ENCODE results near the gene ATP1B3.

- TF ChIP-seq POLR2A (IDR thresholded peaks at IDR 0.05), result no peak
- TF ChIP-seq, protein P1, sequence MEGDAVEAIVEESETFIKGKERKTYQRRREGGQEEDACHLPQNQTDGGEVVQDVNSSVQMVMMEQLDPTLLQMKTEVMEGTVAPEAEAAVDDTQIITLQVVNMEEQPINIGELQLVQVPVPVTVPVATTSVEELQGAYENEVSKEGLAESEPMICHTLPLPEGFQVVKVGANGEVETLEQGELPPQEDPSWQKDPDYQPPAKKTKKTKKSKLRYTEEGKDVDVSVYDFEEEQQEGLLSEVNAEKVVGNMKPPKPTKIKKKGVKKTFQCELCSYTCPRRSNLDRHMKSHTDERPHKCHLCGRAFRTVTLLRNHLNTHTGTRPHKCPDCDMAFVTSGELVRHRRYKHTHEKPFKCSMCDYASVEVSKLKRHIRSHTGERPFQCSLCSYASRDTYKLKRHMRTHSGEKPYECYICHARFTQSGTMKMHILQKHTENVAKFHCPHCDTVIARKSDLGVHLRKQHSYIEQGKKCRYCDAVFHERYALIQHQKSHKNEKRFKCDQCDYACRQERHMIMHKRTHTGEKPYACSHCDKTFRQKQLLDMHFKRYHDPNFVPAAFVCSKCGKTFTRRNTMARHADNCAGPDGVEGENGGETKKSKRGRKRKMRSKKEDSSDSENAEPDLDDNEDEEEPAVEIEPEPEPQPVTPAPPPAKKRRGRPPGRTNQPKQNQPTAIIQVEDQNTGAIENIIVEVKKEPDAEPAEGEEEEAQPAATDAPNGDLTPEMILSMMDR (IDR thresholded peaks at IDR 0.05), result no peak
Observed at GRCh38 chr3:141840737-141841544, 35.5 kb upstream of the ATP1B3 start.
